CD4-positive, alpha-beta T cell treated with Interleukin-2 at 100 ng/mL for 4 hours (primary cell): Measurements from ENCODE around the gene NNT.
"Not testable (repeated sequence)": the region's sequence is repeated elsewhere in the genome, so short reads cannot be mapped to it uniquely, and the experiment has no call there.

Experiments
- DNase-seq: peaks from one replicate; pipeline ENCODE4 v3.0.0-alpha.2; 2020; ENCODE audit warnings: low spot score

The NNT gene

DNA sequence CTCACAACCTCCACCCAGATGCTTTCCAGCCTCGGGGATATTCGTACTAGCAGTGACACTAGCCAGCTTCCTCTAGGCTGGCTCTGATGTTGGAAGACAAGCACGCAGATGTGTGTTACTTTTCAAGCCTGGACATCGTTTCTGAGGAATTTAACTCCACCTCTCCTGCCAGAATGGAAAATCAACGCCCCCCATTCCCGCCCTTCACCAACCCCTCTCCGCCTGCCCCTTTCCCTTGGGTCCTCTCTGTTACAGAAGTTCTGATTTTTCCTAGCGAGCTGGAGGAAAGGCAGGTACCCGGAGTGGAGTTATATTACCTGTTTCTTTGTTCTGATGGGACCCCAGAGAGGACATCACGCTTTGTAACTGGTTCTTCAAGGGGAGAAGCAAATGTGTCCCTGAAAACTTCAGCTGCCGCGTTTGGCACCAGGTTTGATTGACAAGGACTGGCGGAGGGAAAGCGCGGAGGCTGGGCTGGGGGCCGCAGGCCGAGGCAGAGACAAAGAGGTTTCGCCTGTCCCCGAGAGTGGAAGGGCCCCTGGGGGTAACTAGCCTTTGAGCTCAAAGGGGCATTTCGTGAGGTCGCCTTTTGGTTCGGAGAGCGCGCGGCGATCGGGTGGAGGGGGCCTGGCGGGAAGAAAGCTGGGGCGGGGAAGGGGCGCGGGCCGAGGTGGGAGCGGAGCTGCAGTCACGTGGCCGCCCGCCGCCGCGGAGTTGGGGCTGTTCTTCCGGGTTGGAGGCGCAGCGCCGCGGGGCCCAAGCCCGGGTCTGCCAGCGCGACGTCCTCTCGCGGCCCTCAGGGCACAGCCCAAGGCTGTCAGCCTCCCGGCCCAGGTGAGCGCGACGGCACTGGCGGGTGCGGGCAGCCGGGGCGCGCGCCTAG is at the start of gene NNT:
TSS of gene NNT (plus strand) at position 720 of the 883 bp plus-strand sequence. CDS start 6,016 bp downstream, outside the sequence.
- peak; percentile 72 for DNase-seq

DNA sequence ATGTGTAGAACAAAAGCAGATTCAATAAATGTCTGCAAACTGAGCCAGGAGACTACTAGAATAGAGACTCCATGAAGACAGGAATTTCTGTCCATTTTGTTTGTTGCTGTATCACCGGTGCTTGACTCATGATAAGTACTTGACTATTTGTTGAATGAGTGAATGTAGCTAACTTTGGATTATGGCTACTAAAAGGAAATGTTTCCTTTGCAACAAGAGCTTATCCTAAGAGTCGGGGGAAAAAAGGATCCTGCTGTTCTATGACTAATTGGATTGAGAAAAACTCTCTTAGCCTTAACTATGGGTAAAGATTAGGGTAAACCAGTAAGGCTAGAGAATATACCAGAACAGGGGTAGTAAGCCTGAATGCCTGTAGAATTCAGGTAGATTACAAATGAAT is 49.6 kb upstream of the NNT start:
- no peak for DNase-seq

DNA sequence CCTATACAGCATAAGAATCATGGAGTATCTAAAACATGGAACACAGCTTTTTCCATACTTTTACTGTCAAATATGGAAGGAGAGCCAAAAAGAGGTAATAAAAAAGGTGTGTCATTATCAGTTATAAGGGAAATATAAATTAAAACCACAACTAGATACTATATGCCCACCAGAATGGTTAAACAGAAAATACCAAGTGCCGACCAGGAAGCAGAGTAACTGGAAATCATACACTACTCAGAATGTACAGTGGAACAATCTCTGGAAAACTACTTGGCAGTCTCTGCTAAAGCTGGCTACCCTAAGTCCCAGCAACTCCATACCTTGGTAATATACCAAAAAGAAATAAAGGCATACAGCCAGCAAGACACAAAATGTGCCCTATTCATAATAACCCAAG is 48.5 kb upstream of the NNT start:
- no peak for DNase-seq

DNA sequence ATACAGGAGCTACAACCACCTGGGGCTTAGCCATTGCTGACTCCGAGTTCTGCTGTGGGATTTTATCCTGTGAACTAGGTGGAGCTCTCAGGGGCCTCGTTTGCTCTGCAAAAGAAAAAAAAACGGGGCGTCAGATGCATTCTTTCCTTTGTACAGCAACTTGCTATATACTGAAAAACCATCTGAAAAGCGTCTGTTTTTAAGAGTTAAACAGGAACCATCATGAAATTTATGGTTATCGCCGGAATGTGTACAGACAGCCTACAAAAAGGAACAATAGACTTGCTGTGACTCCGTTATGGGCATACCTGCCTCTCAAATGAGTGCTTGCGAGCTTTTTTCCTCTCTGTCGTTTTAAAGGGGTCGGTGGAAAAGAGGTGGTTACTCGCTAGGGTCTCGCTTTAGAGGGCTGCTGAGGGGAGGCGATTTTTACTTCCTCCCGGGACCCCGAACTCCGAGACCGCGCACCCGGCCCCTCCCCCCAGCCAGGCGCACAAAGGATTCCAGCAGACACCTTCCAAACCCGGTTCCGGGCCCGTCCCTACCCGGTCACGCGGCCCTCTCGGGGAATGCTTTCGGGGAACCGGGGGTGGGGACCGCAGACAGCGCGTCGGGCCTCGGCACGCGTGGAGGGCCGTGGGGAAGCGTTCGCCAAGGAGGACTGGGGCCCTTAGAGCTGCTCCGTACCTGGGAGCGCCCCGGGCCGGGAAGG is 46.9 kb upstream of the NNT start:
- DNase-seq: peak; percentile 45

DNA sequence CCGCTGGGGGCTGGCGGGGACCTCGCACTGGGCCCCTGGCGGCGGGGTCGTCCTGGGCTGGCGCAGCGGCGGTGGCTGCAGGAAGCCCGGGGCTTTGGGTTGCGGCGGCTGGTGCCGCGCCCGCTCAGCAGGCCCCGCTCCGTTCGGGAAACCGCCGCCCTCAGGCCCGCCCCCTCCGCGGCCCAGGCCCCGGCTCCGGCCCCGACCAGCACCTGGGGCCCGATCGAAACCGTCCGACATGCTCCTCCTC is 46.4 kb upstream of the NNT start:
- DNase-seq: not testable (repeated sequence)

DNA sequence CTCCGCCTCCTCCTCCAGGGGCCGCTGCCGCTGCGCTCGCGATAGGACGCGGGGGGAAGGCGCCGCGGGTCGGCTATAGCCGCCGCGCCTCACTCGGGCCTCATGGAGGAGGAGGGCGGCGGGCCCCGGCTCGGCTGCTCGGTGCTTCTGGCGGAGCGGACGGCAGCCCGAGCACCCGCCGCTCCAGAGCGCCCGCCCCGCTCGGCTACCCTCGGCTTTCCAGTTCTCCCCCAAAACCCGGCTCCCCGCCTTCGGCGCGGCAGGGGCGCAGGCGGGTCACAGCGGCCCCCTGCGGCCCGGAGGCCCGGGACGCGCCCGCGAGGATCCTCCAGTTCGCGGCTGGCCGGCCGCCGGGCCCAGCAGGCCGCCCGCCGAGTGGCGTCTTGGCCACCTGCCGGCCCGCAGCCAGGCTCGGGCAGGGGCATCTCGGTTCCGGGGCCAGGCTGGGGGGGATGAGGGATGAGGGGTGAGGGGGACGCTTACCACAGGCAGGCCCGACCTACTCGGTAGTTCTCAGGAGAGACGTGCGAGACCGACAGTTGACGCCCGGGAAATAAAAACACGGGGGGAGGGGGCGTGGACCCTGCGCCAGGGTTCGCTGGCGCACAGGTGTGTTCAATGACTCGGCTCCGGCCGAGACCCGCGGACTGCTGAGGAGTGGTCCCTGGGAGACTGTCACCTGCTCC is 46.0 kb upstream of the NNT start, which contains the start of gene PAIP1:
TSS of gene PAIP1 (minus strand) at position 221 of the 686 bp plus-strand sequence. CDS start 231 bp downstream, outside the sequence.
- DNase-seq: peak; percentile 82

DNA sequence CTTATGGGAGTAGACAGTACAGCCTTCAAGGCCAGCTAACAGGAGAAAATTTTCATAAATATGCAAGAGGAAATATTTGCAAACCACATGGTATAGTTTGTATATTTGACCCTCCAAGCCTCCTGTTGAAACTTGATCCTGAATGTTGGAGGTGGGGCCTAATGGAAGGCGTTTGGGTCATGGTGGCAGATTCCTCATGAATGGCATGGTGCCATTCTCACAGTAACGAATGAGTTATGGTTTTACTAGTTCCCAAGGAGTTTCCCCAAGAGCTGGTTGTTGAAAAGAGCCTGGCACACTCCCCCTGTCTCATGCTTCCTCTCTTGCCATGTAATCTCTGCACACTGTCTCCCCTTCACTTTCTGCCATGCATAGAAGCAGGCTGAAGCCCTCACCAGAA is 42.9 kb upstream of the NNT start:
- DNase-seq: no peak

DNA sequence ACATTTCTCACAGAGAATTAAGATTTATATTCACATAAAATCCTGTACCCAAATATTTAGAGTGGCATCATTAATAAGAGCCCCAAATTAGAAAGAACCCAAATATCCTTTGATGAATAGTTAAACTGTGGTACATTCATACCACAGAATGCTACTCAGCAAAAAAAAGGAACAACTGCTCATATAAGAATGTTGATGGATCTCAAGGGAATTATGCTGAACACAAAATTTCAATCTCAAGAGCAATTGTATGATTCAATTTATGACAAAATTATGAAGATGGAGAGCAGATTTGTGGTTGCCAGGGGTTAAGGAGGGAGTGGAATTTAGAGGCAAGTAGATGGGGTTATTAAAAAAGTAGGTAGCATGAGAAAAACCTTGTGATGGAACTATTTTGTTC is 41.6 kb upstream of the NNT start:
- DNase-seq: no peak

DNA sequence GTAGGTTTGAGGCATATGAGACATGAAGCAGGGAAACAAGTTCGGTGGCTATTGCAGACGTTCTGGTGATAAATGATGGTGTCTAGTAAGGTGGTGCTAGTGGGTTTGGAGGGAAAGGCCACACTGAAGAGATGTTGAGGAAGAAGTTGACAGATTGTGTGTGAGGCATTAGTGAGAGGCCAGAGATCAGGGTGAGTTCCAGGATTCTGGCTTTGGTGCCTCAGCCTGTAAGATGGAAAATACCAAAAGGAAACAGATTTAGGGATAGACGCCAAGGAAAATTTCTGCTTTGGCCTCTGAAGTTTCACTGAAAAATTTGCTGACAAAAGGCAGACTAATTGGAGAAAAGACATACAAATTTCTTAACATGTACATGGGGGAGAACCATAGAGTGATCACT is 39.7 kb upstream of the NNT start:
- DNase-seq: no peak

DNA sequence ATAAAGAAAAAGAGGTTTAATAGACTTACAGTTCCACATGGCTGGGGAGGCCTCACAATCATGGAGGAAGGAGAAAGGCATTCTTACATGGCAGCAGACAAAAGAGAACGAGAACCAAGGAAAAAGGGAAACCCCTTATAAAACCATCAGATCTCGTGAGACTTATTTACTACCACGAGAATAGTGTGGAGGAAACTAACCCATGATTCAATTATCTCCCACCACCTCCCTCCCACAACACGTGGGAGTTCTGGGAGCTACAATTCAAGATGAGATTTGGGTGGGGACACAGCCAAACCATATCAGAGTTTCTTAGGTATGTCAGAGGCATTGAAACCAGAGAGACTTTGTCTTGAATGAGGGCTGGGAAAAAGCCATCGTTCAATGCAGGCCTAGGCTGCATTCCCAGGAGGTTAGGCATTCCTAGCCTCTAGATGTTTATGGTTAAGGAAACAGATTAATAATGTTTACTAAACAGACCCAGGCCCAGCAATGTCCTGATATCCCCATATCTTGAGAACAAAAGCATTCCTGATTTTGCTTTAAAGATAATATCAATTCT is 38.6 kb upstream of the NNT start:
- no peak for DNase-seq

DNA sequence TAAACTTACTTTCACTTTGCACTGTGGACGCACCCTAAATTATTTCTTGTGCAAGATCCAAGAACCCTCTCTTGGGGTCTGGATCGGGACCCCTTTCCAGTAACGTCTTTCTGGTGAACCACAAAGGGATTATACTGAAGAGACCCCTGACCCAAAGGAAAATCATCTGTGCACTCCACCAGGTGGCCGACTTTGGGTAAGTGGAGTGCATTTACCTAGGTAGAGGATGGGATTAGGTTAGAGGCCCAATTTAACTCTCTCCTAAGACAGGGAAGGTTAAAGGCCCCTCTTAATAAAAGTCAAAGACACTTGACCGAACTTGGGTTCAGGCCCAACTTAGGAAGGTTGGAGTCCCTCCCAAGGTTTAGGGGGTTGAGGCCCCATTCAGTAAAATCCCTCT is 37.9 kb upstream of the NNT start:
- no peak for DNase-seq

DNA sequence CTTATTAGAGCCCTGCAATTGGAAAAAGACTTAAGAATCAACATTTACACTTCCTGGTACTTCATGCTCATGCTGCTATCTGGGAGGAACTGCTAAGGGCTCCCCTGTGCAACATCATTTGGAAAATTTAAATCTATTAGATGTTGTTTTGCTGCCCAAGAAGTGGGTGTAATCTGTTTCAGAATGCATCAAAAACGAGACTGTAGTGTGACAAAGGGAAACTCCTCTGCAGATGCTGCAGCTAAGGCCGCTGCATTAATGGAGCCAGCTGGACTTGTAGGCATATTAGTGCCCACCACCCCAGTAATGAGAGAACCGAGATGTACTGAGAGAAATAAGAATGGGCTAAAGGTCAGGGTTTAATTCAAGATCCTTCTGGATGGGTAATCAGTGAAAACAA is 35.0 kb upstream of the NNT start:
- no peak for DNase-seq

DNA sequence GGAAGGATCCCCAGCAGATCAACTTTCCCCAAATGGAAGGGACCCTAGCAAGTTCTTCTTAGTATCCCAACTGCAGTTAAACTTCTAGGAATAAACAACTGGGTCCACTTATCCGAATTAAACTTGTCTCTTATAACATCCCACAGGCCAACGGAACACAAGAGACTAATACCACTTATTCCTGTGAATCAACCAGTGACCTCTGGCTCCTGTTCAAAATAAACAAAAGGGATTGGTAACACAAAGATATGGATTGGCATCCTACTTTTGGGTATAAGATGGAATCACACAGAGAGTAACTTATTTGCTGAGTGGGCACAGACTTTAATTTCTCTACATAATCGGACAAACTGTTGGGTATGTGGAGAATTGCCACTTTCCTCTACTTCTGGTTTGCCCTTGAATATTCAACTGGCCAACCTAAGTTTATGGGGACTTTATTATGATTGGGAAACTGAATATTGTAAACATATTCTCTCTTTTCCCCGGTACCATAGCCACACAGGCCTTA is 33.7 kb upstream of the NNT start:
- DNase-seq: no peak

DNA sequence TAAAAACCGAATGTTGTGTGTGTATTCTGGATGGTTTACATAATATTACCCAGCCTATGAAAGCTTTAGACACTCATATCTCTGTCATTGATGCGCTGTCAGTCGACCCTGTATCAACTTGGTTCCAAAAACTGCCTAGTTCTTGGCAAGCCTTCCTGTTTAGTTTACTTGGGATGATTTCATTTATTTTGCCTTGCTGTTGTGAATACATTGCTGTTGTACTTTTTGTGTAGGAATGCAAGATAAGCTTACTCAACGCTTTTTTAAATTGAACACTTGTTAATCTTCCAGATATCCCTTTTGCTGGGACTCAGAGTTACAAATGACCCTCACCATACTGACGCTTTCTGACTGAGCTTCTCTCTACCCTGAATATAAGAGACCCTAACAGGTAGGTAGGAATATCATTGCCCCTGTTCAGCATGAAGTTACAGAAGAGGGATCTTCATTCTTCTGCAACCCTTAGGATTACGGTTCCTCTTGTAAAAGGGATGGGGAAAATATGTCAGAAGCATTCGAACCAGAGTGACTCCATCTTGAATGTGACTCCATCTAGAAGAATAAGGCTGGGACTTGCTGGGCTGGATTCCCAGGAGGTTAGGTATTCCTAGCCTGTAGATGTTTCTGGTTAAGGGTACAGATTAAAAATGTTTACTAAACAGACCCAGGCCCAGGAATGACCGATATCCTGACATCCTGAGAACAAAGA is 32.4 kb upstream of the NNT start:
- DNase-seq: no peak

DNA sequence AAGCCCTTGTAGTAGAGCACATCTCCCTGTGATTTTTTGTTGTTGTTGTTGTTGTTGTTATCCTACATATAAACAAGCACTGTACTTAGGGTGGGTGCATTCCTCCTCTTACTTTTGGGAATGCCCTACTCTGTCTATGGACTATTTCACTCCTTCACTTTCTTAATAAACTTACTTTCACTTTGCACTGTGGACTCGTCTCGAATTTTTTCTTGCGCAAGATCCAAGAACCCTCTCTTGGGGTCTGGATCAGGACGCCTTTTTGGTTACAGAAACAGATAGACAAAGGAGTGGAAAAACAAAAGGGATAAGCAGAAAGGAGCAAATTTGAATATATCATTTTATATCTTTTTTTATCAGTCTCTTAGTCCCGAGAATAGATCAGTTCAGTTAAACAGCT is 31.7 kb upstream of the NNT start:
- no peak for DNase-seq

DNA sequence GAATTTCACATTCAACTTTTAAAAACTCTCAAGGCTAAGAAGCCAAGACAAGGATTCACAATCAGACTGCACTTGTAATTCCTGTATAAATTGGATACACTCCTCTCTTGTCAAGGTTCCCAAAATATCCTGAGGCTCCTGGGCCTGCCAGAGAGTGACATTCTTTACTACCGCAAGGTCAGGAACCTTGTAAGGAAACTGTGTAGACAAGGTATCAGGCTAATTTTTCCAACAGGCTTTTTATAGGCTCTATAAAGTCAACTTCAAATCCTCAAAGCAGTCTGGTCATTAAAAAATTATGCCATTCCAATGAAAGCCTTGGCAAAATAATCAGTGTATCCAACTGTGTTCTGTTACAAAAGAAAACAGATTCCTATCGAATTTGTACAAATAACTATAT is 30.6 kb upstream of the NNT start:
- DNase-seq: no peak

DNA sequence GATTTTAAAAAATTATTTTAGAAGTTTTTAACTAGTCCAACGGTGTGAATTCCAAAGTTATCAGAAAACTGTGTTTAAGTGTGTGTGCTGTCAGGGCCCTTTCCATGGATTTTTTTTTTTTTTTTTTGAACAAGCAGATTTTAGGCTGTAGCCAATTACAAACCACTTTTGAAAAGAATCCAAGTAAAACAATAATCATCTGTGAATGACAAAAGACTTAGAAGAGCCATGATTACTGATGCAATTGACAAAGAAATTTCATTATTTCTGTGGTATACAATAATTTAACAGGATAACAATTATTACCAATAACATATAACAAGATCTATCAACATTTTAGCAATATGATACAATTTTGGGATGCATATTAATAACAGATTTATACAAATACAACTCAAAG is 29.9 kb upstream of the NNT start:
- no peak for DNase-seq

DNA sequence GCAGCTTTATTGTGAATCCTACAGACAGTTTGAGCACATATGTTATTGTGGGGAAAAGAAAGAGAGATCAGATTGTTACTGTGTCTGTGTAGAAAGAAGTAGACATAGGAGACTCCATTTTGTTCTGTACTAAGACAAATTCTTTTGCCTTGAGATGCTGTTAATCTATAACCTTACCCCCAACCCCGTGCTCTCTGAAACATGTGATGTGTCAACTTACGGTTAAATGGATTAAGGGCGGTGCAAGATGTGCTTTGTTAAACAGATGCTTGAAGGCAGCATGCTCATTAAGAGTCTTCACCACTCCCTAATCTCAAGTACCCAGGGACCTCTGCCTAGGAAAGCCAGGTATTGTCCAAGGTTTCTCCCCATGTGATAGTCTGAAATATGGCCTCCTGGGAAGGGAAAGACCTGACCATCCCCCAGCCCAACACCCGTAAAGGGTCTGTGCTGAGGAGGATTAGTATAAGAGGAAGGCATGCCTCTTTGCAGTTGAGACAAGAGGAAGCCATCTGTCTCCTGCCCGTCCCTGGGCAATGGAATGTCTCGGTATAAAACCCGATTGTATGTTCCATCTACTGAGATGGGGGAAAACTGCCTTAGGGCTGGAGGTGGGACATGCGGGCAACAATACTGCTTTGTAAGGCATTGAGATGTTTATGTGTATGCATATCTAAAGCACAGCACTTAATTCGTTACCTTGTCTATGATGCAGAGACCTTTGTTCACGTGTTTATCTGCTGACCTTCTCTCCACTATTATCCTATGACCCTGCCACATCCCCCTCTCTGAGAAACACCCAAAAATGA is 22.4 kb upstream of the NNT start:
- DNase-seq: not testable (repeated sequence)

DNA sequence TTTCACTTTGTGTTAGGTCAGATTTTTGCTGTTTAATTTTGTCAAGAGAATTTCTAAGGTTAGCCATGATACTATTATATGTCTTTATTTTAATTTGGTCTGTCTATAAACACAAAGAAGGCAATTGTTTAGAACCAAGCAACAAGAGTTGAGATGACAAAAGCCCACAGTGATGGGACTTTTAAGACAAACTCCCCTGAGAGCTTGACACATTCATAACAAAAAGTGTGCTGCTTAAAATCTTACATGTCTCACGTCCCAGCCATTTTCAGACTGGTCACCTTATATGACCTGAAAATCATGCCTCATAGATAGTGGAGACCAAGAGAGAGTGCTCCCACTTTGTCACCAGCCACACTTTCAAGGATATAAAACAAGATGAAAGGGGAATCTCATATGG is 21.6 kb upstream of the NNT start:
- no peak for DNase-seq

DNA sequence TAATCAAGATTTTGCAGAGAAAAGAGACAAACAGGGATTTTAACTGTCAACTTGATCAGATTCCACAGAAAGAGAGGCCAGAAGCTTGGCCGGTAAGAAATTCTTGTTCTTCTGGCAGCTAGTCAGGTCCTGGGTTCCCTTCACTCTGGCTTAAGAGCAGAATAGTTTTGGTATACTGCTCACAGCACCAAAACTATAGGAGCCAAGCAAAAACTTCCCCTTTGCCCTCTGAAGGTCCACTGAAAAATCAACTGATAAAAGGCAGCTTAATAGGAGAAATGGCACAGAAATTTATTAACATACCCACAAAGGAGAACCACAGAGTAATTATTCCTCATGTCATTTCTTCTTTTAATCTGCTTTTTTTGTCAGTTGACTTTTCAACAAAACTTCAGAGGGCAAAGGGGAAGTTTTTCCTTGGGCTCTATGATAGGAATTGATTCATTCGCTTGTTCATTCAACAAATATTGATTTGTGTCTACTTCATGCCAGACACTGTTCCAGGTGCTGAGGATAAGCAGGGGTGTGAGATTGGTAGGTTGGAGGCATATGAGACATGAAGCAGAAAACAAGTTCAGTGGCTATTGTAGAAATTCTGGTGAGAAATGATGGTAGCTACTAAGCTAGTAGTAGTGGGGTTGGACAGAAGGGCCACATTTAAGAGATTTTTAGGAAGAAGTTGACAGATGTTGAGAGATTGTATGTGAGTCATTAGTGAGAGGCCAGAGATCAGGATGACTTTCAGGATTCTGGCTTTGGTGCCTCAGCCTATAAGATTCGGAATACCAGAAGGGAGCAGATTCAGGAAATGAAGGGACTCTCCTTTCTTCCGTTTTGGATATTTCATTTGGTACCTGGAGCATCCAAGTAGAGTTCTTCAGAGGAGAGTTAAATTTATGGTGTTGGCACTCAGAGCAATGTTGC is 20.6 kb upstream of the NNT start:
- DNase-seq: no peak
